Gastrocnemius medialis (tissue), 4 donors: ENCODE results near the gene SYDE1.

Experiments used
- CTCF ChIP-seq, 5 experiments: fragments of 450-650 bp in 3 of 5; fragments of 200-600 bp in 2 of 5; sonication (generic) in 2 of 5; IDR thresholded peaks in 4 of 5; conservative IDR thresholded peaks in 1 of 5; 1 replicate in 4 of 5; 2 replicates in 1 of 5; pipeline ENCODE4 v1.5.1; 2016 to 2019; ENCODE audit warnings: antibody characterized with exemption in 5 of 5, mild to moderate bottlenecking in 3 of 5, moderate library complexity in 3 of 5
- POLR2A ChIP-seq, 2 donors: fragments of 450-650 bp; IDR thresholded peaks; one replicate each; pipeline ENCODE4 v1.6.1; 2017; ENCODE audit warnings: antibody characterized with exemption in 2 of 2, mild to moderate bottlenecking in 2 of 2, moderate library complexity in 2 of 2

DNA sequence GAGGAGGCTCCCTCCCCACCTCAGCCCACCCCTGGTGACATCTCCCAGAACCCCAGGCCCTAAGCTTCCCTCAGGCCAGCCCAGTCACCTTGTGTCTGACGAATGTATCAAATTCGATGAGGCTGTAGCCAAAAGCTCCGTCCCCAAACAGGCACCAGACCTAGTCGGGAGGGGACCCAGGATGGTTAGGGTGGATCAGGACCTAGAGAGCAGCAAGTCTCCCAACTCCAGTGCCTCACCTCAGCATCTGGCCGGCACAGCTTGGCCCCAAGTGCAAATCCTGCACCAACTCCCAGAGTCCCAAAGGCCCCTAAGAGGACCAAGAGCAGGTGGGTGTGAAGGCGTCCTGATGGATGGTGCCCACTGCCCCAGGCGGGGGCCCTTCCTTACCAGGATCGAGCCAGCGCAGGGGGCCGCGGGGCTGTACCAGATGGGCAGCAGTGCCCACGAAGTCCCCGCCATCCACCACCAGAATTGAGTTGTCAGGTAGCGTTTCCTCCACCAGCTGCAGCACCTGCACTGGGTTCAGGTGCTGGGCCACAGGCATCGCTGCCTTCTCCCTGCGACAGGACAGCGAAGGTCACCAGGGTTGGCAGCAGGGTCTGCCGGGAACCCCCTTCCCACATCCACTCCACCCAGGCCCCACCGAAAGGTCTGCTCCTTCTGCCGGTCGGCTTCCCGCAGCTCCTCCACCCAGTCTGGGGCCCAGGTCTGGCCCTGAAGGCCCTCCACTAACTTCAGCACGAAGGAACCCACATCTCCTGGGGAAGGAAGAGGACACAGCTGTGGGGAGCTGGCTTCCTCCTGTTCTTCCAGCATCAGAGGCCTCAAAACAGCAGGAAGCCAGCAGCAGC is 8.8 kb downstream of the SYDE1 start:
- TF ChIP-seq CTCF (IDR thresholded peaks at IDR 0.05 in 4 of 5, conservative IDR thresholded peaks at IDR 0.05 in 1 of 5), result no peak
- no peak for TF ChIP-seq POLR2A (IDR thresholded peaks at IDR 0.05)
